ENCODE results near the gene OIT3.

DNA sequence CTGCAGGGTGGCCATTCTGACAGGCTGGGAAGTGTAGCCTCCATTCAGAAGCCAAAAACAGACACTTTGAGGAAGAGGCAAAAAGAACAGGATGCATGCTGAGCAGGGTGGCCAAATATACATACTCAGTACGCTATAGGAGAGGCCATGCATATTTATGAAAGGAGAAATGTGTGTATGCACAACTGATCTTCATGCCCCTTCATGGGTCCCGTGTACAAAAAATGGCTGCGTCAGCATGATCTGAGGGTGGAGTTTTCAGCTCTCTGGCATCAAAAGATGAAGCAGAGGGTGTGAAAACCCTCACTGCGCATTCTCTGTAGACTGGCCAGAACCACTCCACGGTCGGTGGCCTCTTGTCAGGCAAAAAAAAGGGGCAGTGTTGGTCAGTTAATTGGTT, 35.5 kb upstream of the OIT3 start:
- TF ChIP-seq CTCF (conservative IDR thresholded peaks at IDR 0.05; ENCODE audit: low read length) (no peak), EZH2phosphoT487 (IDR thresholded peaks at IDR 0.05; ENCODE audit: borderline replicate concordance, low read depth, low read length) (no peak)
